MCF 10A (cell line): Measurements from ENCODE around the gene SLC38A8. TPM values are rescaled to one million over a fixed set of nuclear protein-coding genes. Genes with fewer than 3 reads are reported as not detected.

Source experiments
- BruUV-seq: library from RNA; stranded (reverse); fragments of 400-500 nt; replicated peaks from 2 replicates; lab custom pipeline; 2021; lab: Mats Ljungman, UMichigan
- CTCF ChIA-PET: fragments of 300-600 bp; sonication (Branson Sonifier 250); formaldehyde crosslinking; extraction: SDS; loops from one replicate; lab custom pipeline; 2021; ENCODE audit warnings: antibody characterized with exemption, inconsistent platforms; lab: Yijun Ruan, JAX
- POLR2A ChIA-PET: fragments of 300-600, 350-650 bp; sonication (Branson Sonifier 250); formaldehyde crosslinking; extraction: SDS; loops from one replicate; lab custom pipeline; 2020; ENCODE audit warnings: antibody characterized with exemption, inconsistent platforms; lab: Yijun Ruan, JAX
- DNase-seq: peaks from one replicate; pipeline ENCODE4 v3.0.0-alpha.2; 2018; ENCODE audit not compliant: unreplicated experiment
- H3K27ac Mint-ChIP-seq: one replicate; pipeline ENCODE4 v1.8.0; 2022; ENCODE audit warnings: mild to moderate bottlenecking, low read depth, mixed read lengths; ENCODE audit not compliant: unreplicated experiment
- H3K27me3 Mint-ChIP-seq: one replicate; pipeline ENCODE4 v1.8.0; 2022; ENCODE audit warnings: mixed read lengths; ENCODE audit not compliant: insufficient read depth, unreplicated experiment
- H3K36me3 Mint-ChIP-seq: one replicate; pipeline ENCODE4 v1.8.0; 2022; ENCODE audit warnings: mild to moderate bottlenecking, moderate library complexity, mixed read lengths; ENCODE audit not compliant: insufficient read depth, unreplicated experiment
- H3K4me1 Mint-ChIP-seq: one replicate; pipeline ENCODE4 v1.8.0; 2022; ENCODE audit warnings: mixed read lengths; ENCODE audit not compliant: insufficient read depth, unreplicated experiment
- H3K4me3 Mint-ChIP-seq: one replicate; pipeline ENCODE4 v1.8.0; 2022; ENCODE audit warnings: mild to moderate bottlenecking, moderate library complexity, mixed read lengths; ENCODE audit not compliant: unreplicated experiment
- H3K9me3 Mint-ChIP-seq: one replicate; pipeline ENCODE4 v1.8.0; 2022; ENCODE audit warnings: mixed read lengths; ENCODE audit not compliant: unreplicated experiment
- CTCF ChIP-seq: fragments of 200-600 bp; IDR thresholded peaks from one replicate; pipeline ENCODE4 v1.8.0; 2022; ENCODE audit warnings: antibody characterized with exemption, mild to moderate bottlenecking; ENCODE audit not compliant: unreplicated experiment
- intact Hi-C: fragments of 100-400 bp; cut with micrococcal nuclease; formaldehyde crosslinking; loops from 2 replicates; pipeline ENCODE4 v1.14.1; 2022
- total RNA-seq: library from RNA; stranded (reverse); gene quantifications from 2 replicates; pipeline ENCODE4 v1.2.3, GENCODE V29; 2022

The SLC38A8 gene
- total RNA-seq, 1 experiment from 2014 or later = not detected

- BruUV-seq = no TSS peak
- no peak overlapping the region for H3K27ac Mint-ChIP-seq
- no peaks in the 10 kb centered on the region for H3K4me1 Mint-ChIP-seq
- ChIA-PET CTCF (no interaction called here), POLR2A (no interaction called here)
- intact Hi-C loops = no loop called here
- peaks cover 17% of the 10 kb centered on the region for H3K27me3 Mint-ChIP-seq
- H3K9me3 Mint-ChIP-seq = no peaks in the 10 kb centered on the region
- no peak for DNase-seq
- no peak overlapping the region for H3K4me3 Mint-ChIP-seq
- TF ChIP-seq CTCF = no peak
- no peaks in the 10 kb centered on the region for H3K36me3 Mint-ChIP-seq
These were observed 41.5 kb downstream of the SLC38A8 start for GRCh38 chr16:84000989-84001642.

- BruUV-seq = no TSS peak
- intact Hi-C loops = no loop called here
- H3K9me3 Mint-ChIP-seq = no peaks in the 10 kb centered on the region
- no peak for DNase-seq
- no peak overlapping the region for H3K27ac Mint-ChIP-seq
- TF ChIP-seq CTCF = no peak
- POLR2A ChIA-PET = no interaction called here
- CTCF ChIA-PET = no interaction called here
- H3K27me3 Mint-ChIP-seq = no peaks in the 10 kb centered on the region
- peaks cover 19% of the 10 kb centered on the region for H3K4me1 Mint-ChIP-seq
- H3K36me3 Mint-ChIP-seq = peaks cover 12% of the 10 kb centered on the region
- H3K4me3 Mint-ChIP-seq = no peak overlapping the region
These were observed 44.5 kb downstream of the SLC38A8 start for GRCh38 chr16:83998091-83998490.

GRCh38 chr16:83996481-83997252 is 45.9 kb downstream of the SLC38A8 start:
- POLR2A ChIA-PET = no interaction called here
- no peak for TF ChIP-seq CTCF
- CTCF ChIA-PET = no interaction called here
- no peak overlapping the region for H3K27ac Mint-ChIP-seq
- H3K27me3 Mint-ChIP-seq = no peaks in the 10 kb centered on the region
- intact Hi-C loops = no loop called here
- H3K4me1 Mint-ChIP-seq = peaks cover 30% of the 10 kb centered on the region
- H3K36me3 Mint-ChIP-seq = peaks cover 12% of the 10 kb centered on the region
- BruUV-seq = no TSS peak
- no peak overlapping the region for H3K4me3 Mint-ChIP-seq
- no peaks in the 10 kb centered on the region for H3K9me3 Mint-ChIP-seq
- no peak for DNase-seq

- no peaks in the 10 kb centered on the region for H3K27me3 Mint-ChIP-seq
- BruUV-seq = no TSS peak
- peak overlapping the region; percentile 89 for H3K27ac Mint-ChIP-seq
- POLR2A ChIA-PET = interaction anchor here (4.7 kb wide), 1 partner anchor 18 kb away, joined by 18 read pairs; no protein-coding TSS in a partner anchor
- H3K4me3 Mint-ChIP-seq = no peak overlapping the region
- intact Hi-C loops = no loop called here
- no peak for DNase-seq
- H3K9me3 Mint-ChIP-seq = no peaks in the 10 kb centered on the region
- H3K36me3 Mint-ChIP-seq = peaks cover 12% of the 10 kb centered on the region
- peaks cover 30% of the 10 kb centered on the region for H3K4me1 Mint-ChIP-seq
- no peak for TF ChIP-seq CTCF
- CTCF ChIA-PET = interaction anchor here (0.5 to 1.6 kb wide), 3 partner anchors 18 to 502 kb away, joined by 3 to 5 read pairs (median 3); no protein-coding TSS in a partner anchor
These were observed 46.8 kb downstream of the SLC38A8 start for GRCh38 chr16:83995754-83996153.
